ENCODE data around the gene RPL35.

Gene RPL35

GRCh38 chr9:124861342-124862229 lies at the start of gene RPL35, which contains the start of gene ARPC5L:
RPL35 (minus strand) TSS chr9:124861957; CDS start chr9:124861912, 45 bp downstream.
ARPC5L (plus strand) TSS chr9:124862130; CDS start chr9:124869291, 7,161 bp downstream.
- DNase-seq, result peak; percentile 95

DNA sequence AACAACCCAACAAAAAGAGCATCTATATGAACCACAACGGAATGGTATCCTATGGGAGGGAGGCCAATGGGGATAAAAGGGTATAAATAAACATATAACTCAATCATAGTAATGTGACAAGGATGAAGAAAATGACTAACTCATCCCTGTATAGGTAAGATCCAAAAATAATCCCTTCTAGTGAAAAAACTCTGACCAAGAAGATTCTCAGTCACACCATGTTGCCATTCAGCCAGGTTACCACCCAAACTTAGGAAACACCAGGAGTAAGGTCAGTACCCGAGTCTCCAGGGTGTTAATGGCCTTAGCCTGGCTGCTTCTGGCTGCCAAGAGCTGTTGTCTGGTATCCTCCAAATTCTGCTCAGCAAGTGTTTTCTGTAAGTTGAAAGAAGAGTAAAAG lies 46.3 kb upstream of the RPL35 start:
- no peak for DNase-seq

GRCh38 chr9:124906966-124907365 lies 45.2 kb upstream of the RPL35 start:
- no peak for DNase-seq

GRCh38 chr9:124899845-124900244 lies 38.1 kb upstream of the RPL35 start:
- DNase-seq, result no peak

GRCh38 chr9:124897570-124898460 lies 36.1 kb upstream of the RPL35 start:
- DNase-seq, result no peak

DNA sequence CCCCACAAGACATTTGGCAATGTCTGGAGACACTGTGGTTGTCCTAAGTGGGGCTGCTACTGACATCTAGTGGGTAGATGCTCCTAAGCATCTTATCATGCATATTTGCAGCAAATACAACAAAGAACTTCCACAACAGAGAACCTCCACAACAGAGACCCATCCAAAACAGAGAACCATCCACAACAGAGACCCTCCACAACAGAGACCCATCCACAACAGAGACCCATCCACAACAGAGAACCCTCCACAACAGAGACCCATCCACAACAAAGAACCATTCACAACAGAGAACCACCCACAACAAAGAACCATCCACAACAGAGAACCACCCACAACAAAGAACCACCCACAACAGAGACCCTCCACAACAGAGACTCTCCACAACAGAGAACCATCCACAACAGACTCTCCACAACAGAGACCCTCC lies 33.0 kb upstream of the RPL35 start:
- DNase-seq, result peak; percentile 34

GRCh38 chr9:124894035-124894740 lies 32.4 kb upstream of the RPL35 start:
- DNase-seq, result no peak

- no peak for DNase-seq
Measured at GRCh38 chr9:124890179-124890578, 28.4 kb upstream of the RPL35 start.

- no peak for DNase-seq
Measured at GRCh38 chr9:124889006-124889405, 27.2 kb upstream of the RPL35 start.

GRCh38 chr9:124887832-124888231 lies 26.1 kb upstream of the RPL35 start:
- no peak for DNase-seq

DNA sequence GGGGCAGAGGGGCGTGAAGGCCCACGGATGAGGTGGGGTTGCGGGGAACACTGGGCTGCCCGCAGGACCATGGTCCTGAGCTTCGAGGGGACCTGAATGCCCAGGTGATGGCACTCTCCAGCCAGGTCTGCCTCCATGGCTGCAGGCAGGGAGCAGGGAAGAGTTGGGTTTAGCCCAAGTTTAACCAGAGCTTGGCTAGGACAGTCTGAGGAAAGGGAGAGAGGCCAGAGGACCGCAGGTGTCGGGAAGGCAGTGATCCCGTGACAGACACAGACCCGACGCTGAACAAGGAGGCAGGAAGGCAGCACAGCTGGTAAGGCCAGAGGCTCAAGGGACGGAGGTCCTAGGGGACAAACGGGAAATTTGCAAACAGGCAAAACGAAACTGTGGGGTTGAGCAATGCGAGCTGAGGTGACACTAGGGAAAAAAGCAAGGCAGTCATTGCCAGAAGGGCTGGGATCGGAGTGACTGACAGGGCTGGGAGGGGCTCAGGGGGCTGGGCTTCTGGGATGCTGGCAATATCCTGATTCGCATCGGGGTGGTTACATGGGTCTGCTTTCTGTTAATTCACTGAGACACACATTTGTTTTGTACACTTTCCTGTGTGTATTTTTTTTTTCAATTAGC lies 25.2 kb upstream of the RPL35 start:
- DNase-seq, result no peak

DNA sequence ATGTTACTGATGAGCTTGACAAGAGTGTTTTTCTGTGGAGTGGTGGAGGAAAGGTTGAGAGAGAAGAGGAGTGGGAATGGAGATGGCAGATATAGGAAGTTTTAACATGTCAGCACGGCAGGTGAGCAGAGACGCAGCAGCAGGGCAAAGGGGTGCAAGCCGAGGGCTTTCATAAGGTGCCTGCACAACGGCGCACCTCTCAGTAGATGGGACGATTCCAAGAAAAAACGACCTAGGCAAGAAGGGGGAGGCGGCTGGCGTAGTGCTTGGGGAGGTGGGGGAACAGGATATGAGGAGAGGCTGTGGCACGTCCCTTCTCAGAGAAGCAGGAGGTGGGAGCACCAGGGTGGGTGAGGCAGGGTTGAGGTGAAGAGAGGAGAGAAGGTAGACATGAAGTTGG lies 24.7 kb upstream of the RPL35 start:
- no peak for DNase-seq

DNA sequence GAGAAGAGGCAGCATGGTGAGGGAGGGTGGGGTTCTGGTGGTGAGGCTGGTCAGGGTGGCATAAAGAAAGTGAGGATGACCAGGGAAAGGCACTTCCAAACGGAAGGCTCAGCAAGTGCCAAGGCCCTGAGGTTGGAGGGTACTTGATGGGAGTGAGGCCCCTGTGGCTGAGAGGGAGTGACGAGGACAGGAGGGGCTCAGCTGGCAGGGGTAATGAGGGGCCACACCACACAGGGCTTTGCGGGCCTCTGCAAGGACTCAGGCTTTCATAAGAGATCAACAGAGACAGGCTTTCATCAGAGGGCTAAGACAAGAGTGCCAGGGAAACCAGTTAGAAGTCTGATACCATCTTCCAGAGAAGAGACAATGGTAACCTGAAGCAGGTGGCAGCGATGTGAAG lies 23.8 kb upstream of the RPL35 start:
- DNase-seq, result no peak

DNA sequence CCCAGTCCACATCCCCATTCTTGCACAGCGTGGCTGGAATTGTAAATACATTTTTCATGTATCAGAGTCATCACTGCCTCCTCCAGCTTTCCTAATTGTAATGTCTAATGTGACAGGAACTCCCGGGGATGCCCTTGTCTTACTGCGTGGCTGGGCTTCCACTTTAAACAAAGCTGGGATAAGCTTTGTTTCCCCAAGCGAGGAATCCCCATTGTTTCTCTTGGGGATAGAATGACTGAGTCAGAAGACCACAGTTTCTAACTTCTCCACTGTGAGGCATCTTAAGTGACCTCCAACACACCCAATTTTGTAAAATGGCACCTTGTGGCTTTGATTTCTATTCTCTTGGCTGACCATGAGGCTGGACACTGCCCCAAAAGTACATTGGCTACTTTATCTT lies 22.6 kb upstream of the RPL35 start:
- no peak for DNase-seq

GRCh38 chr9:124882231-124882630 lies 20.5 kb upstream of the RPL35 start:
- DNase-seq, result no peak

- DNase-seq, result no peak
Measured at GRCh38 chr9:124881138-124881743, 19.5 kb upstream of the RPL35 start.

DNA sequence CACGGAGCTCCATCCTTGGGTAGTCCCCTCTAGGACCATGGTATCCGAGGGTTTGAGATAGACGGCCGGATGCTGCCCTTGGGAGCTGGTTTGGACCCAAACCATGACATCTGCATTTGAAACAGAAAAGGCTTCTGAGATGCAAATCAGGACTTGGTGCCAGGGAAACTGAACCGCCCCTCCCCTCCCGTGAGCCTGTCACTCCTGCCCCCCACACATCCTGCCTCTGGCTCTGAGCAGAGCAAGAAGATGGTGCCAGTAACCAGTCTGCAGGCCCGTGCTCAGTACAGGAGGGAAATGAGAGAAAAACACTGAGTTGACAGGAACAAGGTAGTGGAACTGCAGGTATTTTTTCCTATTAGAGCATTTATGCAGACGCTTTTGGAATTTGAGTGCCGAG lies 18.7 kb upstream of the RPL35 start:
- no peak for DNase-seq

DNA sequence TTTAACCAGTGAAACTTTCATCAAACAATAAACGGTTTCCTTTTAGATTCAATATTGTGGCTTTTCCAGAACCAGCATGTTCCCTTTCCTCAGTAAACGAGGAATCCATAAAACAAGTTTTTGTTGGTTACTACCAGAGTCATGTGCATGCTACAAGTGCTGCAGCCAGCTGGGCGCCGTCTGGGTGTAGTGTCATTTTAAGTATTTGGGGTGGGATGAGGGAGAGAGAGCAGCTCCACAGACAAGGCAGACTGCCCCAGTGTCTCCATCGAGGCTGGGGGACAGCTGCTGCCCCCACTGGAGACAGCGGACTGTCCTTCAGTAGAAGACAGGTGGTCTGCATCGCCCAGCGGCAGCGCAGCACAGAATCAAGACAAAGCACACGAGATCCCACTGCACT lies 17.5 kb upstream of the RPL35 start:
- no peak for DNase-seq

- no peak for DNase-seq
Measured at GRCh38 chr9:124878518-124878917, 16.8 kb upstream of the RPL35 start.

DNA sequence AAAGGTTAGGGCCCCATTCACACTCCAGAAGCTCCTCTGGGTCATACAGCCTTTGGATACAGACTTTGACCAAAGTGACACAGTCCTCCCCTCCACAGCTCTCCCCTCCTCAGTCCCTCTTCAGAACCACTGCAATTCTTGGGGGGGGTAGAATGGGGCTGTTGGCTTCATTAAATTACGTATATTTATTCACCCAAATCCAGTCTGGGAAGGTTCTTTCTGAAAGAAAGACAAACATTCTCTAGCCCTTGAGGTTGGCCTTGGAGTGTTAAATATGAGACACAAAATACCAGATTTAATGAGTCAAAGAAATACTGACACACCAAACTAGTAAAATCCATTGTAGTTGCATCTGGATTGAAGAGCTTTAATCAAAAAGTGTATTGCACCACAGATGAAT lies 16.3 kb upstream of the RPL35 start:
- DNase-seq, result no peak

GRCh38 chr9:124877021-124877782 lies 15.4 kb upstream of the RPL35 start:
- DNase-seq, result no peak

Data from activated CD4-positive, alpha-beta T cell treated with anti-CD3 and anti-CD28 coated beads, Interleukin-2, amount 50 U/mL, for 1 hour (primary cell).